Neural cell (in vitro differentiated cells): ENCODE results near the gene BCL6. TPM values are rescaled to one million over a fixed set of nuclear protein-coding genes. Genes with fewer than 3 reads are reported as not detected.

ENCODE experiments used
- H2AFZ ChIP-seq: fragments of 200-600, 300-800 bp; sonication (generic), shearing (Covaris generic); 2 replicates; pipeline ENCODE4 v1.6.0; 2014; ENCODE audit warnings: low read depth, mild to moderate bottlenecking, antibody characterized with exemption, low read length, moderate library complexity
- H3F3A ChIP-seq: fragments of 200-600 bp; shearing (Covaris generic); 2 replicates; pipeline ENCODE4 v1.6.1; 2016; ENCODE audit warnings: mild to moderate bottlenecking, moderate library complexity, mixed read lengths, antibody characterized with exemption, low read length; ENCODE audit not compliant: insufficient read depth, poor library complexity, severe bottlenecking
- H3K27ac ChIP-seq: fragments of 200-600, 300-800 bp; sonication (generic), shearing (Covaris generic); 2 replicates; pipeline ENCODE4 v1.5.1; 2014; ENCODE audit warnings: mild to moderate bottlenecking, low read length, moderate library complexity
- H3K27me3 ChIP-seq: fragments of 300-800, 200-600 bp; sonication (generic), shearing (Covaris generic); 2 replicates; pipeline ENCODE4 v1.6.0; 2014; ENCODE audit warnings: mild to moderate bottlenecking, low read depth, low read length, moderate library complexity; ENCODE audit not compliant: insufficient read depth
- H3K36me3 ChIP-seq: fragments of 300-800, 200-600 bp; sonication (generic), shearing (Covaris generic); 2 replicates; pipeline ENCODE4 v1.5.1; 2014; ENCODE audit warnings: mild to moderate bottlenecking, antibody characterized with exemption, low read length, moderate library complexity; ENCODE audit not compliant: insufficient read depth
- H3K4me2 ChIP-seq: fragments of 300-800, 200-600 bp; sonication (generic), shearing (Covaris generic); 2 replicates; pipeline ENCODE4 v1.6.0; 2014; ENCODE audit warnings: mild to moderate bottlenecking, low read length
- H3K4me3 ChIP-seq: fragments of 300-800, 200-600 bp; sonication (generic), shearing (Covaris generic); 2 replicates; pipeline ENCODE4 v1.5.1; 2014; ENCODE audit warnings: mild to moderate bottlenecking, low read length, moderate library complexity
- H3K79me2 ChIP-seq: fragments of 200-600 bp; shearing (Covaris generic); replicated peaks from 2 replicates; pipeline ENCODE4 v1.6.0; 2014; ENCODE audit warnings: mild to moderate bottlenecking, low read length, moderate library complexity; ENCODE audit not compliant: insufficient read depth
- H3K9ac ChIP-seq: fragments of 300-800, 200-600 bp; sonication (generic), shearing (Covaris generic); 2 replicates; pipeline ENCODE4 v1.6.1; 2016; ENCODE audit warnings: mild to moderate bottlenecking, low read length, mixed read lengths
- H3K9me2 ChIP-seq: fragments of 200-600 bp; shearing (Covaris generic); 2 replicates; pipeline ENCODE4 v1.6.1; 2016; ENCODE audit warnings: mild to moderate bottlenecking, low read length, mixed read lengths; ENCODE audit not compliant: insufficient read depth
- H3K9me3 ChIP-seq: fragments of 200-600, 300-800 bp; sonication (generic), shearing (Covaris generic); 2 replicates; pipeline ENCODE4 v1.6.1; 2016; ENCODE audit warnings: mild to moderate bottlenecking, mixed run types, low read length, moderate library complexity, mixed read lengths
- H4K20me1 ChIP-seq: fragments of 200-600 bp; shearing (Covaris generic); 2 replicates; pipeline ENCODE4 v1.6.1; 2016; ENCODE audit warnings: mild to moderate bottlenecking, mixed run types; ENCODE audit not compliant: insufficient read depth
- EP300 ChIP-seq: fragments of 450-650 bp; conservative IDR thresholded peaks from 2 replicates; pipeline ENCODE4 v1.6.1; 2014; ENCODE audit warnings: antibody characterized with exemption, mild to moderate bottlenecking, moderate library complexity; ENCODE audit not compliant: poor library complexity, severe bottlenecking
- EZH2 ChIP-seq: fragments of 200-600, 300-800 bp; shearing (Covaris generic), sonication (generic); IDR thresholded peaks from 2 replicates; pipeline ENCODE4 v1.6.1; 2014; ENCODE audit warnings: antibody characterized with exemption, low read length, borderline replicate concordance, mild to moderate bottlenecking; ENCODE audit not compliant: insufficient read depth, poor library complexity, severe bottlenecking
- MXI1 ChIP-seq: fragments of 450-650 bp; conservative IDR thresholded peaks from 2 replicates; pipeline ENCODE4 v1.6.1; 2014; ENCODE audit warnings: antibody characterized with exemption, mild to moderate bottlenecking; ENCODE audit not compliant: poor library complexity, severe bottlenecking
- POLR2AphosphoS5 ChIP-seq: IDR thresholded peaks from 2 replicates; pipeline ENCODE4 v1.6.1; 2012
- RAD21 ChIP-seq: fragments of 450-650 bp; conservative IDR thresholded peaks from 2 replicates; pipeline ENCODE4 v1.6.1; 2014; ENCODE audit warnings: antibody characterized with exemption, mild to moderate bottlenecking, moderate library complexity
- SMC3 ChIP-seq: fragments of 450-650 bp; conservative IDR thresholded peaks from 2 replicates; pipeline ENCODE4 v1.6.1; 2014; ENCODE audit warnings: antibody characterized with exemption, mild to moderate bottlenecking, moderate library complexity; ENCODE audit not compliant: poor library complexity
- TAF1 ChIP-seq: IDR thresholded peaks from 2 replicates; pipeline ENCODE4 v1.6.1; 2012; ENCODE audit warnings: low read depth
- polyA plus RNA-seq: library from polyadenylated mRNA; depleted of rRNA; stranded (reverse); fragments of >200 nt; gene quantifications from 2 replicates; pipeline ENCODE4 v1.2.3, GENCODE V29; 2014
- TF ChIP-seq, protein P1 (sequence below): IDR thresholded peaks from 2 replicates; pipeline ENCODE4 v1.6.1; 2012; ENCODE audit warnings: borderline replicate concordance
- TF ChIP-seq, protein P2 (sequence below): fragments of 450-650 bp; IDR thresholded peaks from 2 replicates; pipeline ENCODE4 v1.5.1; 2014; ENCODE audit warnings: antibody characterized with exemption, mild to moderate bottlenecking, moderate library complexity; ENCODE audit not compliant: poor library complexity, severe bottlenecking

BCL6 gene
- polyA plus RNA-seq, 1 donor from 2014 or later = 5.2 TPM

DNA sequence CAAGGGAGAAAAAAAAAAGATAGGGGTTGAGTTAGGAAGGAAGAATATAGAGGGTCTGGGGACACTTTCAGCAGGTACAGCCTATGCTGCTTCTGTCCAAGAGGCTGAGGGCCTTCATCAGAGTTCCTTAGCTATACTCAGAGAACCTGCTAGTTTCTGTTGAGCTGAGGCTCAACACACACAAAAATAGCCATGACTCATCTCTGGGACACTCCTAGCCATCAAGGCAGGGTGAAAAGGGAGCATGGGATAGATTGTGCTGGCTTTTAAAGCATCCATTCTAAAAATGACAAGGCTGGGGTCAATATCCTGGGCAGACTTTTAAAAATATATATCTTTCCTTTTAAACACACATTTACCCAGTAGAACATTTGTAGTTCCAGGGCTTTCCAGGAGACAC lies 40.1 kb downstream of the BCL6 start:
- TF ChIP-seq RAD21 = no peak
- TF ChIP-seq POLR2AphosphoS5 = no peak
- no peak for TF ChIP-seq EZH2
- TF ChIP-seq SMC3 = no peak

DNA sequence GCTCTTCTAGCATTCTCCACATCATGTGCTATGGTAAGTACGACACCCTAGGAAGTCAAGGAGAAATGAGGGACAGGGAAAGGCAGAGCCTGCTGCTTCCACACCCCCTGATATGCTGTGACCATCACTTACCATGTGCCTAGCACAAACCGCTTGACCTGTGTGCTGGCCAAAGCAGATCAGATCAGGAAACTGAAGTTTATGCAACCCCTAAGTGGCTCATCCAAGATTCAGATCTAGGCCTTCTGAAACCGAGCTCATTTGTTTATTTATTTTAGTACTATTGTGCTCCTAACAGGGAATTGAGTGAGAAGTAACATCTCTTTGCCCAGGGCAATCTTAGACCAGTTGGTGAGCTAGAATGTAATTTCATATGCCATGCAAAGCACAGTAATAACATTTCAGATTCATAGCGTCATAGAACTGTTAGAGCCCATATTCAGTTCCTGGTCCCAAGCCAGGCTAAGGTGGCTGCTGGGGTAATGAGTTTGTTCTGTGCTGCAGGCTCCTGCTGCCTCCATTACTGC lies 42.7 kb downstream of the BCL6 start, which contains the start of gene RTP2:
RTP2 (minus strand) TSS at position 51 of the 527 bp plus-strand sequence. CDS start 429 bp downstream, outside the sequence.
- Histone ChIP-seq H3K36me3 (no peaks in the 10 kb centered on the region), H3K9me2 (no peaks in the 10 kb centered on the region), H3K9me3 (no peaks in the 10 kb centered on the region), H3K79me2 (no peaks in the 10 kb centered on the region), H4K20me1 (no peaks in the 10 kb centered on the region), H3F3A (no peaks in the 10 kb centered on the region), H2AFZ (no peak within 1 kb of the TSS), H3K4me2 (no peak within 1 kb of the TSS), H3K27me3 (no peaks in the 10 kb centered on the region), H3K27ac (no peak within 1 kb of the TSS), H3K4me3 (no peak within 1 kb of the TSS), H3K9ac (no peak within 1 kb of the TSS)
- no peak for TF ChIP-seq EZH2
- no peak for TF ChIP-seq TAF1
- TF ChIP-seq, protein P1, sequence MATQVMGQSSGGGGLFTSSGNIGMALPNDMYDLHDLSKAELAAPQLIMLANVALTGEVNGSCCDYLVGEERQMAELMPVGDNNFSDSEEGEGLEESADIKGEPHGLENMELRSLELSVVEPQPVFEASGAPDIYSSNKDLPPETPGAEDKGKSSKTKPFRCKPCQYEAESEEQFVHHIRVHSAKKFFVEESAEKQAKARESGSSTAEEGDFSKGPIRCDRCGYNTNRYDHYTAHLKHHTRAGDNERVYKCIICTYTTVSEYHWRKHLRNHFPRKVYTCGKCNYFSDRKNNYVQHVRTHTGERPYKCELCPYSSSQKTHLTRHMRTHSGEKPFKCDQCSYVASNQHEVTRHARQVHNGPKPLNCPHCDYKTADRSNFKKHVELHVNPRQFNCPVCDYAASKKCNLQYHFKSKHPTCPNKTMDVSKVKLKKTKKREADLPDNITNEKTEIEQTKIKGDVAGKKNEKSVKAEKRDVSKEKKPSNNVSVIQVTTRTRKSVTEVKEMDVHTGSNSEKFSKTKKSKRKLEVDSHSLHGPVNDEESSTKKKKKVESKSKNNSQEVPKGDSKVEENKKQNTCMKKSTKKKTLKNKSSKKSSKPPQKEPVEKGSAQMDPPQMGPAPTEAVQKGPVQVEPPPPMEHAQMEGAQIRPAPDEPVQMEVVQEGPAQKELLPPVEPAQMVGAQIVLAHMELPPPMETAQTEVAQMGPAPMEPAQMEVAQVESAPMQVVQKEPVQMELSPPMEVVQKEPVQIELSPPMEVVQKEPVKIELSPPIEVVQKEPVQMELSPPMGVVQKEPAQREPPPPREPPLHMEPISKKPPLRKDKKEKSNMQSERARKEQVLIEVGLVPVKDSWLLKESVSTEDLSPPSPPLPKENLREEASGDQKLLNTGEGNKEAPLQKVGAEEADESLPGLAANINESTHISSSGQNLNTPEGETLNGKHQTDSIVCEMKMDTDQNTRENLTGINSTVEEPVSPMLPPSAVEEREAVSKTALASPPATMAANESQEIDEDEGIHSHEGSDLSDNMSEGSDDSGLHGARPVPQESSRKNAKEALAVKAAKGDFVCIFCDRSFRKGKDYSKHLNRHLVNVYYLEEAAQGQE = no peak
- no peak for TF ChIP-seq RAD21
- TF ChIP-seq, protein P2, sequence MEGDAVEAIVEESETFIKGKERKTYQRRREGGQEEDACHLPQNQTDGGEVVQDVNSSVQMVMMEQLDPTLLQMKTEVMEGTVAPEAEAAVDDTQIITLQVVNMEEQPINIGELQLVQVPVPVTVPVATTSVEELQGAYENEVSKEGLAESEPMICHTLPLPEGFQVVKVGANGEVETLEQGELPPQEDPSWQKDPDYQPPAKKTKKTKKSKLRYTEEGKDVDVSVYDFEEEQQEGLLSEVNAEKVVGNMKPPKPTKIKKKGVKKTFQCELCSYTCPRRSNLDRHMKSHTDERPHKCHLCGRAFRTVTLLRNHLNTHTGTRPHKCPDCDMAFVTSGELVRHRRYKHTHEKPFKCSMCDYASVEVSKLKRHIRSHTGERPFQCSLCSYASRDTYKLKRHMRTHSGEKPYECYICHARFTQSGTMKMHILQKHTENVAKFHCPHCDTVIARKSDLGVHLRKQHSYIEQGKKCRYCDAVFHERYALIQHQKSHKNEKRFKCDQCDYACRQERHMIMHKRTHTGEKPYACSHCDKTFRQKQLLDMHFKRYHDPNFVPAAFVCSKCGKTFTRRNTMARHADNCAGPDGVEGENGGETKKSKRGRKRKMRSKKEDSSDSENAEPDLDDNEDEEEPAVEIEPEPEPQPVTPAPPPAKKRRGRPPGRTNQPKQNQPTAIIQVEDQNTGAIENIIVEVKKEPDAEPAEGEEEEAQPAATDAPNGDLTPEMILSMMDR = no peak
- TF ChIP-seq MXI1 = no peak
- no peak for TF ChIP-seq EP300
- TF ChIP-seq SMC3 = no peak
- no peak for TF ChIP-seq POLR2AphosphoS5

More for the DNA sequence above, 40.1 kb downstream of the BCL6 start:
- Histone ChIP-seq H3F3A (no peaks in the 10 kb centered on the region), H3K36me3 (no peaks in the 10 kb centered on the region), H3K9me3 (no peaks in the 10 kb centered on the region), H3K79me2 (no peaks in the 10 kb centered on the region), H3K27me3 (no peaks in the 10 kb centered on the region), H3K27ac (no peak overlapping the region), H3K4me3 (no peak overlapping the region), H2AFZ (no peak overlapping the region), H3K4me2 (no peak overlapping the region), H3K9me2 (no peaks in the 10 kb centered on the region), H3K9ac (no peak overlapping the region), H4K20me1 (no peaks in the 10 kb centered on the region)

DNA sequence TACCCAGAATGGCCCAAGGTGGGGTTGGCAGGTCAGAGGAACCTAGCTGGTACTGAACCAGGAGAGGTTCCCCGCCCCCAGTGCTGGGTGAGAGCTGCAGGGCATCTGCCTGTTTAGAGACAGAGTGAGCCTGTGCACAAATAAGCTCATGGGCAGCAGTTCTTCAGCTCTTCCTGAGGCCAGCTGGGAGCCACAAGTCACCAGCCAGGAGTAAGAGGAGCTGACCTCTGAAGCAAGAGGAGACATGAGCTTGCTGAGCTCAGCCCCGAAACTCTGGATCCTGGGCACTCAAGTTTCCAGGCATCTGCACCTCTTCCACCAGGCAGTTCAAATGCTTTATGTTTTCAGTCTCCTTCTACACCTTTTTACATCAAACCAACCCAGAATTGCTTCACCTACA lies 45.0 kb downstream of the BCL6 start:
- H3K79me2 ChIP-seq = no peaks in the 10 kb centered on the region
- no peak overlapping the region for H2AFZ ChIP-seq

More for the DNA sequence above, 45.0 kb downstream of the BCL6 start:
- no peak overlapping the region for H3K4me2 ChIP-seq
- no peaks in the 10 kb centered on the region for H3K27me3 ChIP-seq
- no peaks in the 10 kb centered on the region for H3K9me3 ChIP-seq
- H3K4me3 ChIP-seq = no peak overlapping the region
- H3K9ac ChIP-seq = no peak overlapping the region
- H3K36me3 ChIP-seq = no peaks in the 10 kb centered on the region
- no peaks in the 10 kb centered on the region for H3F3A ChIP-seq
- H3K9me2 ChIP-seq = no peaks in the 10 kb centered on the region
- no peak for TF ChIP-seq MXI1
- TF ChIP-seq POLR2AphosphoS5 = no peak
- TF ChIP-seq RAD21 = no peak
- no peak for TF ChIP-seq TAF1
- TF ChIP-seq, protein P1 = no peak
- TF ChIP-seq EZH2 = no peak
- TF ChIP-seq, protein P2 = no peak
- TF ChIP-seq SMC3 = no peak
- no peak for TF ChIP-seq EP300
- H3K27ac ChIP-seq = no peak overlapping the region
- no peaks in the 10 kb centered on the region for H4K20me1 ChIP-seq
